ENCODE results near the gene WDPCP. TPM values are rescaled to one million over a fixed set of nuclear protein-coding genes. Genes with fewer than 3 reads are reported as not detected.
"Not testable (repeated sequence)": the region's sequence is repeated elsewhere in the genome, so short reads cannot be mapped to it uniquely, and the experiment has no call there.

Gene WDPCP
- total and polyA plus RNA-seq, 2 of the 13 experiments (the other 11 are each of a cell fraction or from before 2014, with no cell fraction given), result 2.9 to 5.2 TPM

DNA sequence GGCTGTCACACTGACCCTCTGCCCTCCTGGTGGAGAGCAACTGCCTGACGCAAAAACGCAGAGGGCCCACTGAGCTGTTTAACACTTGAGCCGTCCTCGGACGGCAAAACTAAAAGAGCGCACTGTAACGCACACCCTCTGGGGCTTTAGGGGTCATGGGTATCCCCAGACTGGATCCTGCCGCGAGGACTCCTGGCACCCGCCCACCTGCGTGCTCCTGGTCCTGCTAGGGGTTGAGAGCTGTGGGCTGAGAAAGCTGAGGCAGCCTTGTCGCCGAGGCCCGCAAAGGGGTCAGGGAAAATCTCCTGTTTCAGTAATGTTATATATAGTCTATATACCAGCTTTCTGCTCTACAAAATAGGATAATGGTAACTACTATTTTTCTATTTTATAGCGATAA is 39.6 kb upstream of the WDPCP start (continued):
- TF ChIP-seq, protein P1, sequence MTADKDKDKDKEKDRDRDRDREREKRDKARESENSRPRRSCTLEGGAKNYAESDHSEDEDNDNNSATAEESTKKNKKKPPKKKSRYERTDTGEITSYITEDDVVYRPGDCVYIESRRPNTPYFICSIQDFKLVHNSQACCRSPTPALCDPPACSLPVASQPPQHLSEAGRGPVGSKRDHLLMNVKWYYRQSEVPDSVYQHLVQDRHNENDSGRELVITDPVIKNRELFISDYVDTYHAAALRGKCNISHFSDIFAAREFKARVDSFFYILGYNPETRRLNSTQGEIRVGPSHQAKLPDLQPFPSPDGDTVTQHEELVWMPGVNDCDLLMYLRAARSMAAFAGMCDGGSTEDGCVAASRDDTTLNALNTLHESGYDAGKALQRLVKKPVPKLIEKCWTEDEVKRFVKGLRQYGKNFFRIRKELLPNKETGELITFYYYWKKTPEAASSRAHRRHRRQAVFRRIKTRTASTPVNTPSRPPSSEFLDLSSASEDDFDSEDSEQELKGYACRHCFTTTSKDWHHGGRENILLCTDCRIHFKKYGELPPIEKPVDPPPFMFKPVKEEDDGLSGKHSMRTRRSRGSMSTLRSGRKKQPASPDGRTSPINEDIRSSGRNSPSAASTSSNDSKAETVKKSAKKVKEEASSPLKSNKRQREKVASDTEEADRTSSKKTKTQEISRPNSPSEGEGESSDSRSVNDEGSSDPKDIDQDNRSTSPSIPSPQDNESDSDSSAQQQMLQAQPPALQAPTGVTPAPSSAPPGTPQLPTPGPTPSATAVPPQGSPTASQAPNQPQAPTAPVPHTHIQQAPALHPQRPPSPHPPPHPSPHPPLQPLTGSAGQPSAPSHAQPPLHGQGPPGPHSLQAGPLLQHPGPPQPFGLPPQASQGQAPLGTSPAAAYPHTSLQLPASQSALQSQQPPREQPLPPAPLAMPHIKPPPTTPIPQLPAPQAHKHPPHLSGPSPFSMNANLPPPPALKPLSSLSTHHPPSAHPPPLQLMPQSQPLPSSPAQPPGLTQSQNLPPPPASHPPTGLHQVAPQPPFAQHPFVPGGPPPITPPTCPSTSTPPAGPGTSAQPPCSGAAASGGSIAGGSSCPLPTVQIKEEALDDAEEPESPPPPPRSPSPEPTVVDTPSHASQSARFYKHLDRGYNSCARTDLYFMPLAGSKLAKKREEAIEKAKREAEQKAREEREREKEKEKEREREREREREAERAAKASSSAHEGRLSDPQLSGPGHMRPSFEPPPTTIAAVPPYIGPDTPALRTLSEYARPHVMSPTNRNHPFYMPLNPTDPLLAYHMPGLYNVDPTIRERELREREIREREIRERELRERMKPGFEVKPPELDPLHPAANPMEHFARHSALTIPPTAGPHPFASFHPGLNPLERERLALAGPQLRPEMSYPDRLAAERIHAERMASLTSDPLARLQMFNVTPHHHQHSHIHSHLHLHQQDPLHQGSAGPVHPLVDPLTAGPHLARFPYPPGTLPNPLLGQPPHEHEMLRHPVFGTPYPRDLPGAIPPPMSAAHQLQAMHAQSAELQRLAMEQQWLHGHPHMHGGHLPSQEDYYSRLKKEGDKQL (CRISPR knock-in tag; IDR thresholded peaks at IDR 0.05; ENCODE audit: low read depth), result no peak
- TF ChIP-seq, protein P2, sequence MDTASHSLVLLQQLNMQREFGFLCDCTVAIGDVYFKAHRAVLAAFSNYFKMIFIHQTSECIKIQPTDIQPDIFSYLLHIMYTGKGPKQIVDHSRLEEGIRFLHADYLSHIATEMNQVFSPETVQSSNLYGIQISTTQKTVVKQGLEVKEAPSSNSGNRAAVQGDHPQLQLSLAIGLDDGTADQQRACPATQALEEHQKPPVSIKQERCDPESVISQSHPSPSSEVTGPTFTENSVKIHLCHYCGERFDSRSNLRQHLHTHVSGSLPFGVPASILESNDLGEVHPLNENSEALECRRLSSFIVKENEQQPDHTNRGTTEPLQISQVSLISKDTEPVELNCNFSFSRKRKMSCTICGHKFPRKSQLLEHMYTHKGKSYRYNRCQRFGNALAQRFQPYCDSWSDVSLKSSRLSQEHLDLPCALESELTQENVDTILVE (CRISPR knock-in tag; IDR thresholded peaks at IDR 0.05), result no peak

DNA sequence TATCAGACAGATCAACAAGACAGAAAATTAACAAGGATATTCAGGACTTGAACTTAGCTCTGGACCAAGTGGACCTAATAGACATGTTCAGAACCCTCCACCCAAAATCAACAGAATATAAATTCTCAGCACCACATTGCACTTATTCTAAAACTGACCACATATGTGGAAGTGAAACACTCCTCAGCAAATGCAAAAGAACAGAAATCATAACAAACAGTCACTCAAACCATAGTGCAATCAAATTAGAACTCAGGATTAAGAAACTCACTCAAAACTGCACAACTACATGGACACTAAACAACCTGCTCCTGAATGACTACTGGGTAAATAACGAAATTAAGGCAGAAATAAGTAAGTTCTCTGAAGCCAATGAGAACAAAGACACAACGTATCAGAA is 35.5 kb upstream of the WDPCP start:
- H4K20me1 ChIP-seq (ENCODE audit: insufficient read depth, low read length); H3K36me3 ChIP-seq (replicated peaks in 1 of 2; ENCODE audit: control insufficient read depth in 1 of 2, insufficient read depth in 2 of 2, low read length in 2 of 2); H3K79me2 ChIP-seq (ENCODE audit: insufficient read depth, low read length); ATAC-seq; POLR2A ChIA-PET; FAIRE-seq; BruUV-seq (replicated peaks); H3K9me3 ChIP-seq (ENCODE audit: low read length); H3K4me3 ChIP-seq (replicated peaks in 1 of 3; ENCODE audit: insufficient read depth in 1 of 3, low read depth in 2 of 3, low read length in 3 of 3); H3K4me1 ChIP-seq (ENCODE audit: insufficient read depth, low read length); DNase-seq (ENCODE audit: low spot score); H3K27ac ChIP-seq (ENCODE audit: extremely low read length, insufficient read depth, low read length); intact Hi-C loops (cut with micrococcal nuclease; ENCODE audit: unreplicated experiment); H3K9ac ChIP-seq (ENCODE audit: insufficient read depth, low read depth, low read length); CTCF ChIA-PET (ENCODE audit: low intra/inter-chr PET ratio, low total read pairs); H2AFZ ChIP-seq (ENCODE audit: low read length); in situ Hi-C loops (cut with HindIII; ENCODE audit: extremely low pct_ligation_motif_present, low pct_unique_long_range_greater_than_20kb); H3K4me2 ChIP-seq (ENCODE audit: low read depth, low read length): not testable (repeated sequence)
- H3K27me3 ChIP-seq (ENCODE audit: control insufficient read depth in 1 of 2, insufficient read depth in 2 of 2, low read length in 2 of 2), result peaks cover 1 to 24% of the 10 kb centered on the region in 2 experiments; a peak in 2 of 5 replicates
- WGBS (ENCODE audit: low lambda C conversion rate), result 1% methylated on average over 2 of the region's 2 CpGs

Data from HepG2 (cell line).